Neuron (in vitro differentiated cells): ENCODE data around the gene OR2A2.

Source experiments
- H2AFZ ChIP-seq: one replicate; pipeline ENCODE4 v1.6.1; 2013; ENCODE audit warnings: low read depth, mild to moderate bottlenecking, inconsistent platforms, low read length, moderate library complexity
- H3K27me3 ChIP-seq: one replicate; pipeline ENCODE4 v1.6.1; 2013; ENCODE audit warnings: low read length; ENCODE audit not compliant: insufficient read depth
- H3K36me3 ChIP-seq: one replicate; pipeline ENCODE4 v1.6.1; 2013; ENCODE audit warnings: low read length; ENCODE audit not compliant: insufficient read depth
- H3K4me1 ChIP-seq: one replicate; pipeline ENCODE4 v1.6.1; 2013; ENCODE audit warnings: low read length; ENCODE audit not compliant: insufficient read depth
- H3K4me3 ChIP-seq: 2 replicates; pipeline ENCODE4 v1.5.1; 2013; ENCODE audit warnings: mild to moderate bottlenecking, low read length, moderate library complexity
- H3K9me3 ChIP-seq: one replicate; pipeline ENCODE4 v1.6.1; 2013; ENCODE audit warnings: low read length

The OR2A2 gene

GRCh38 chr7:144109283-144109682 lies at the start of gene OR2A2:
OR2A2 (plus strand) TSS chr7:144109583; CDS start chr7:144109583, 0 bp downstream.
- no peaks in the 10 kb centered on the region for H3K9me3 ChIP-seq
- no peak within 1 kb of the TSS for H3K4me3 ChIP-seq
- no peak within 1 kb of the TSS for H2AFZ ChIP-seq
- H3K36me3 ChIP-seq, result no peaks in the 10 kb centered on the region
- H3K4me1 ChIP-seq, result no peaks in the 10 kb centered on the region
- no peaks in the 10 kb centered on the region for H3K27me3 ChIP-seq

GRCh38 chr7:144063710-144064109 lies 45.7 kb upstream of the OR2A2 start:
- Histone ChIP-seq H3K9me3 (no peaks in the 10 kb centered on the region), H3K27me3 (no peaks in the 10 kb centered on the region), H3K4me1 (no peaks in the 10 kb centered on the region), H2AFZ (no peak overlapping the region), H3K4me3 (no peak overlapping the region), H3K36me3 (no peaks in the 10 kb centered on the region)

GRCh38 chr7:144069511-144069910 lies 39.9 kb upstream of the OR2A2 start, which contains the start of gene OR2A25:
OR2A25 (plus strand) TSS chr7:144069811; CDS start chr7:144074220, 4,409 bp downstream.
- H2AFZ ChIP-seq, result no peak within 1 kb of the TSS
- no peaks in the 10 kb centered on the region for H3K27me3 ChIP-seq
- H3K4me3 ChIP-seq, result no peak within 1 kb of the TSS
- no peaks in the 10 kb centered on the region for H3K9me3 ChIP-seq
- H3K4me1 ChIP-seq, result no peaks in the 10 kb centered on the region
- no peaks in the 10 kb centered on the region for H3K36me3 ChIP-seq

GRCh38 chr7:144069953-144070352 lies 39.4 kb upstream of the OR2A2 start:
- Histone ChIP-seq H3K27me3 (no peaks in the 10 kb centered on the region), H3K4me3 (no peak overlapping the region), H2AFZ (no peak overlapping the region), H3K9me3 (no peaks in the 10 kb centered on the region), H3K36me3 (no peaks in the 10 kb centered on the region), H3K4me1 (no peaks in the 10 kb centered on the region)

GRCh38 chr7:144074374-144074773 lies 35.0 kb upstream of the OR2A2 start:
- Histone ChIP-seq H3K9me3 (no peaks in the 10 kb centered on the region), H3K4me3 (no peak overlapping the region), H3K27me3 (no peaks in the 10 kb centered on the region), H3K4me1 (no peaks in the 10 kb centered on the region), H3K36me3 (no peaks in the 10 kb centered on the region), H2AFZ (no peak overlapping the region)

- Histone ChIP-seq H3K27me3 (no peaks in the 10 kb centered on the region), H2AFZ (no peak within 1 kb of the TSS), H3K9me3 (no peaks in the 10 kb centered on the region), H3K36me3 (no peaks in the 10 kb centered on the region), H3K4me3 (no peak within 1 kb of the TSS), H3K4me1 (no peaks in the 10 kb centered on the region)
Observed at GRCh38 chr7:144085978-144086377, 23.4 kb upstream of the OR2A2 start, which contains the start of gene OR2A12. OR2A12 (plus strand) TSS chr7:144086278; CDS start chr7:144095108, 8,830 bp downstream.

GRCh38 chr7:144086730-144087129 lies 22.7 kb upstream of the OR2A2 start:
- no peak overlapping the region for H2AFZ ChIP-seq
- no peaks in the 10 kb centered on the region for H3K4me1 ChIP-seq
- H3K9me3 ChIP-seq, result no peaks in the 10 kb centered on the region
- H3K36me3 ChIP-seq, result no peaks in the 10 kb centered on the region
- H3K27me3 ChIP-seq, result no peaks in the 10 kb centered on the region
- H3K4me3 ChIP-seq, result no peak overlapping the region

GRCh38 chr7:144087230-144087629 lies 22.2 kb upstream of the OR2A2 start:
- no peaks in the 10 kb centered on the region for H3K36me3 ChIP-seq
- H3K4me3 ChIP-seq, result no peak overlapping the region
- no peaks in the 10 kb centered on the region for H3K4me1 ChIP-seq
- no peaks in the 10 kb centered on the region for H3K27me3 ChIP-seq
- H3K9me3 ChIP-seq, result no peaks in the 10 kb centered on the region
- no peak overlapping the region for H2AFZ ChIP-seq

GRCh38 chr7:144090667-144091066 lies 18.7 kb upstream of the OR2A2 start:
- no peaks in the 10 kb centered on the region for H3K4me1 ChIP-seq
- H3K36me3 ChIP-seq, result no peaks in the 10 kb centered on the region

GRCh38 chr7:144098776-144099175 lies 10.6 kb upstream of the OR2A2 start:
- H3K4me1 ChIP-seq, result no peaks in the 10 kb centered on the region
- H3K4me3 ChIP-seq, result no peak overlapping the region
- no peak overlapping the region for H2AFZ ChIP-seq
- H3K27me3 ChIP-seq, result no peaks in the 10 kb centered on the region
- H3K9me3 ChIP-seq, result no peaks in the 10 kb centered on the region
- H3K36me3 ChIP-seq, result no peaks in the 10 kb centered on the region

More at GRCh38 chr7:144090667-144091066, 18.7 kb upstream of the OR2A2 start:
- Histone ChIP-seq H2AFZ (no peak overlapping the region), H3K9me3 (no peaks in the 10 kb centered on the region), H3K27me3 (no peaks in the 10 kb centered on the region), H3K4me3 (no peak overlapping the region)

- Histone ChIP-seq H2AFZ (no peak overlapping the region), H3K36me3 (no peaks in the 10 kb centered on the region), H3K4me1 (no peaks in the 10 kb centered on the region), H3K4me3 (no peak overlapping the region), H3K9me3 (no peaks in the 10 kb centered on the region), H3K27me3 (no peaks in the 10 kb centered on the region)
Observed at GRCh38 chr7:144100607-144101006, 8.8 kb upstream of the OR2A2 start.

GRCh38 chr7:144102041-144102440 lies 7.3 kb upstream of the OR2A2 start:
- H3K36me3 ChIP-seq, result no peaks in the 10 kb centered on the region
- no peaks in the 10 kb centered on the region for H3K4me1 ChIP-seq
- no peaks in the 10 kb centered on the region for H3K9me3 ChIP-seq
- no peak overlapping the region for H3K4me3 ChIP-seq
- H3K27me3 ChIP-seq, result no peaks in the 10 kb centered on the region
- no peak overlapping the region for H2AFZ ChIP-seq

- H3K27me3 ChIP-seq, result no peaks in the 10 kb centered on the region
- no peak overlapping the region for H3K4me3 ChIP-seq
- no peak overlapping the region for H2AFZ ChIP-seq
- no peaks in the 10 kb centered on the region for H3K4me1 ChIP-seq
- H3K9me3 ChIP-seq, result no peaks in the 10 kb centered on the region
- H3K36me3 ChIP-seq, result no peaks in the 10 kb centered on the region
Observed at GRCh38 chr7:144105211-144105610, 4.2 kb upstream of the OR2A2 start.

GRCh38 chr7:144110272-144110671 lies 889 bp downstream of the OR2A2 start:
- no peak overlapping the region for H3K4me3 ChIP-seq
- H3K27me3 ChIP-seq, result no peaks in the 10 kb centered on the region
- H2AFZ ChIP-seq, result no peak overlapping the region

More at GRCh38 chr7:144110272-144110671, 889 bp downstream of the OR2A2 start:
- Histone ChIP-seq H3K9me3 (no peaks in the 10 kb centered on the region), H3K36me3 (no peaks in the 10 kb centered on the region), H3K4me1 (no peaks in the 10 kb centered on the region)
